GM19099 (cell line): ENCODE results near the gene EMD.

Experiments
- POLR2A ChIP-seq: IDR thresholded peaks from 3 replicates; pipeline ENCODE4 v1.6.1; 2011; ENCODE audit warnings: low read depth; ENCODE audit not compliant: insufficient read length; ENCODE audit errors: extremely low read depth

Gene EMD

GRCh38 chrX:154399527-154400368 lies 20.7 kb downstream of the EMD start:
- no peak for TF ChIP-seq POLR2A

GRCh38 chrX:154401045-154401799 lies 22.1 kb downstream of the EMD start:
- peak; percentile 47 for TF ChIP-seq POLR2A

- peak; percentile 32 for TF ChIP-seq POLR2A
Observed at GRCh38 chrX:154401918-154402621, 23.0 kb downstream of the EMD start.

- TF ChIP-seq POLR2A = no peak
Observed at GRCh38 chrX:154402622-154403127, 23.6 kb downstream of the EMD start.

- TF ChIP-seq POLR2A = no peak
Observed at GRCh38 chrX:154403192-154403591, 24.1 kb downstream of the EMD start.

- TF ChIP-seq POLR2A = no peak
Observed at GRCh38 chrX:154403858-154404257, 24.8 kb downstream of the EMD start.

- TF ChIP-seq POLR2A = no peak
Observed at GRCh38 chrX:154404625-154405192, 25.6 kb downstream of the EMD start.

GRCh38 chrX:154408659-154409221 lies 29.6 kb downstream of the EMD start:
- no peak for TF ChIP-seq POLR2A

- TF ChIP-seq POLR2A = no peak
Observed at GRCh38 chrX:154409222-154409871, 30.3 kb downstream of the EMD start, which contains the start of gene DNASE1L1. DNASE1L1 (minus strand) TSS chrX:154409254; CDS start chrX:154405568, 3,686 bp downstream.

GRCh38 chrX:154411981-154412340 lies 32.9 kb downstream of the EMD start:
- no peak for TF ChIP-seq POLR2A

GRCh38 chrX:154412468-154412867 lies 33.4 kb downstream of the EMD start:
- TF ChIP-seq POLR2A = no peak

GRCh38 chrX:154413142-154413541 lies 34.0 kb downstream of the EMD start:
- TF ChIP-seq POLR2A = no peak

GRCh38 chrX:154417157-154417556 lies 38.1 kb downstream of the EMD start:
- no peak for TF ChIP-seq POLR2A

- TF ChIP-seq POLR2A = no peak
Observed at GRCh38 chrX:154419189-154419588, 40.1 kb downstream of the EMD start.
